GM21529 (cell line): ENCODE data around the gene FBXO4.
"Not testable (repeated sequence)": the region's sequence is repeated elsewhere in the genome, so short reads cannot be mapped to it uniquely, and the experiment has no call there.

Source experiments
- ATAC-seq: cut with Tn5 transposase; IDR thresholded peaks from one replicate; pipeline ENCODE4 v1.9.1; 2021; ENCODE audit not compliant: unreplicated experiment

Gene FBXO4

DNA sequence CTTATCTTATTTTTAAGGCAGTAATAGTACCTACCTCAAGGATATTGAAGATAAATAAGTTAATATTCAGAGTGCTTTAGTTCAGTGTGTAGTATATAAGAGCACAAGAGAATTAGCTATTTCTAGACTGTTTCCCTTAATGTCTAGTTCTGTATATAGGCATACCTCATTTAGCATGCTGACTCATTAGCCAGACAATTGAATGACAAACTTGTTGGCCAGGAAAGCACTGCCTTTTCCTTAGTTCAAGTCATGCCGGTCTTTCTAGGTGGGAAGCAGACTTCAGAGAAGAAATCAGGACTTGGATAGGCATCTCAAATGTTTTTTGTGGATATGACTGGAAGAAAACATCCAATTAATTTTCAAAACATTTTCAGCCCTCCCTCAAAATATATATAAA is 3.2 kb upstream of the FBXO4 start:
- no peak for ATAC-seq

DNA sequence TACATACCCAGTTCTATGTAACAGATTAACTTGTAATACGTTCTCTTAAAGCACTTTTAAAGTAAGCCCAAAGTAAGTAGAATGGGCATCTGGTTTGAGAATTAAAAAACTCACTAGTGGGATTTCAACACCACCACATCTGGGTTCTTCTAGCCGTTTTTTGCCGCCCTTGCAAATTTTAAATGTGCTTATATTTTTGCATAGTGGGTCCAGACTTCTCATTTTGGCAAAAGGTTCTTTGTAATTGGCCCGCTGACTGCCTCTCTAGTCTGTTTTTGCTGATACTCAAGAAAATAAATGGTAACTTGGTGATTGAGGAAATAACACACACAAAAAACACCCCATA is 582 bp upstream of the FBXO4 start:
- no peak for ATAC-seq

DNA sequence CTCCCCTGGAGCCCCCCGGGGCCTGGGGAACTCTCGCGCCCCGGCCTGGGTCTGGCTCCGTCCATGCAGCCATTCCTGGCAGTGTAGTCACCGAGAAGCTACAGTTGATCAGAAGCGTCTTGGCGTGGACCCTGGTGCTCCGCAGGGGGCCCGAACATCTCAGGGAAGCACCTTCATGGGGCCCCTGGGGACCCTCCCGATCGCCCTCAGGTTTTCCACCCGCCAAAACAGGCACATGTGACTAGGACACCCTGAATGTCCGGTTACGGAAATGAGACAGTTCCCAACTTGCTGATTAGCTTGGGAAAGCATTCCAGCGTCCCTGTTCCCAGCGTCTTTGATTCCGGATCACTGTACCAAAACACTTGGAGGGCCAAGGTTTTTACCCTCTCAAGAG is 472 bp downstream of the FBXO4 start:
- peak; percentile 34 for ATAC-seq

DNA sequence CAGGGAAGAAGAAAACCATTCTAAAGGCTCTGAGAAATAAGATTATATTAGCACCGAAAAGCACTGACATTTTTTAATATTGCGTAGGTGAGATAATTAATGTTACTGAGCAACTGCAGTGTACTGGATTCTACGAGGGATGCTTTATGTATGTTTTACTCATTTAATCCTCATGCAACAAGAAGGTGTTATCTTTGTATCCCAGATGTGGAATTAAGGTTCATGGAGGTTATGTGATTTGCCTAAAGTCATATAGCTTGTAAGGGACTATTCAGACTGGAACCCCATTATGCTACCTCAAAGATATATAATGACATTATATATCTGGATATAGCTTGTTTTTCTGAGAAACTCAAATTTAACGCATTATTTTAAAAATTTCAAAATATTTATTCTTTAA is 2.5 kb downstream of the FBXO4 start:
- no peak for ATAC-seq

DNA sequence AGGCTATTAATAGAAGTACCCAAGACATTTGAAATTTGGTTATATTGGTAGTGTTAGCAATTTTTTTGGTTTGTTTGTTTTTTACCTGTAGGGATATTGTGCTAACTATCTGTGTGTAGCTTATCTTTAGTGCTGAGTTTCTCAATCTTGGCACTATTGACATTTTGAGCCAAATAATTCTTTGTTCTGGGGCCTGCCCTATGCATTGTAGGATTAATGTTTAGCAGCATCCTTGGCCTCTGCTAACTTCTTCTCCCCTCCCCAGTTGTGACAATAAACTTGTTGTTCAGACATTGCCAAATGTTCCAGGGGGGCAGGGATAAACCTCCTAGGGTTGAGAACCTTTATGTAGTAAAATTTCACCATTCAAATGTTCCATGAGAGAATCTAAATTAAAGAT is 4.0 kb downstream of the FBXO4 start:
- no peak for ATAC-seq

DNA sequence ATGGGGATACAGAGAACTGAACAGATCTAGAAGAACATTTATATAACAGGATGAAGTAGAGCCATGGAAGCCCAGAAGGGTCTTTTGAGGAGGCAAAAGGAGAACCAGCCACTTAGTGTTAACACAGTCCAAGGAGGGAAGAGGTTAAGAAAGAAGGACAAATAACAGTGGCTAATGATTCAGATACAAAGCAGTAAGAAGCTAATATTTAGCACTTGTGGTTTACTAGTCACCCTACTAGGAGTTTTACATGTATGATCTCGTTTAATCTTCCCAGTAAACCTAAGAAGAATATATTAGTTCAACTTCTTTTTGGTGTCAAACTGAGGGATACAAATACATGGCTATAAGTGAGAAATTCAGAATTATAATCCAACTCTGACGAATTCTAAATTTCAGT is 7.7 kb downstream of the FBXO4 start:
- ATAC-seq = no peak

DNA sequence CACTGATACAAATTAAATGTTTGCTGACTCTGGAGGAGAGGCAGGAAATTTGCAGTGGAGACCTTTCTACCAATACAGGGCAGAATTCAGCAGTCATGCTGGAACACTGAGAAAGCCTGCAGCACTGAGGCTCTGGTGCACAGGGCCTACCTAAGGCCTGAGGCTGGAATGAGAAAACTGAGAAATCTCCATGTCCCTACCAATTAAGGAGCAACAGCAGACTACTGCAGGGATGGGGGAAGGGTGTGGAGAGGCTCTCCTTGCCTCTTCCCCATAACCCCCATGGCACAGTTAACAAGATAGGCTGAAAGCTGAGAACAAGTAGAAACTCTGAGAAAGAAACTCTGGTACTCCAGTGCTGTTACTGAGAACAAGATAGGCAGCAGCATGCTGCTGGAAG is 10.5 kb downstream of the FBXO4 start:
- no peak for ATAC-seq

DNA sequence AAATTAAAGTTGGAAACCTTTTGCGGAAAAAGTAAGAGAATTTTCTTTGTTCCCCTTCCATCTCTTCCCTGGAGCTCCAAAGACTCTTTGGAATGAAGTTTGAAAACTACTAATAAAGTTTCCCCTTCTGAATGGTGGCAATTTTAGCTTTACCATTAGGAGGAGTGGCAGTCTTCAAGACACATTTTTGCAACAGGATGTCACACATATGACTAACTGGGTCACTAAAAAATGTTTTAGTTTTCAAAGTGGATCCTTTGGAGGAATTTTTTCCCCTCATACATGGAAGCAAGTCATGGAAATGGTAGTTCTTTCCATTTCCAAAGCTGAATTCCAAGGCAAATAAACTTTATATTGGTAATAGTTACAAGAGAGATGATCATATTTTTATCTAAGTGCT is 15.6 kb downstream of the FBXO4 start:
- no peak for ATAC-seq

DNA sequence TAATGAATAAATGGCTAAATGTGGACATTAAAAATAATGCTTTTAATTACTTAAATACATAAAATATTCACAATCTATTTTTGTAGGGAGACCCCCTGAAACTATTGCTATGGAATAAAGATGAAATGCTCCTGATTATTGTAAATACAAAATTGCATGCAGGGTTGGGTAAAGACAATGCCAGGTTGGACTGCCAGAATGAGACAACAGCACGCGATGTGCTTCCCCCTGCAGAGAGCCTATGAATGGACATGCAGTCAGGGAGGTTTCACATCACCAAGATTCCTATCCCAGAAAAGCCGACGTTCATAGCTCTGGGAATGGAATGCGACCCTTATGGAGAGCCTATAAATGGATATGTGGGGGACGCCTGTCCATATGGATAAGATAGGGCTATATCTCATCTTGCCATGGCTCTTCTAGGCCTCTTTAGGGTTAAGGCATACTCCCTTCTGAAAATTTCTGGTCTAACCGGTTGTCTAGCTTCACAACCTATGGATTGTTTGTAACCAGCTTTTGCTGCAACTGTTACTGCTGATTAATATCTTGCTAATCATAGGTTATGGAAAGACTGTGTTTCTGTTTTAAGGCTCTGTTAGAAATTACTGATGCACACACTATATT is 20.4 kb downstream of the FBXO4 start:
- ATAC-seq = not testable (repeated sequence)

DNA sequence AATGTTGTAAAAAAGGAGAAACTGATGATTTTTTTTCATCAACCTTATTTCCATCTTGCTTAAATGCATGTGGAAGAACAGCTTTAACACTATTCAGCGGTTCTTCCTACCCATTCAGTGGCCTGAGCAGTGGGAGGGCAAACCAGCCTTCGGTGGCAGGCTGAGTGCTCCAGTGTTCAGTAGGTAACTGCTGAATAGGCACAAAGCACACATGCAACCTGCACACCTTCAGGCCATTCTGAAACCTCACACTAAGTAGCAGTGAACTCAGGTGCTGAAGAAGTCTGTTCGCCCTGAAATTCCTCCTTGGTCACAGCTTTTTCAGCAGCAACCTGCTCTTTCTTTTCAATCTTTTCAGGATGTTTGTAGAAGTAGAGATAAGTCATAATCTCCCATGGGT is 26.1 kb downstream of the FBXO4 start:
- no peak for ATAC-seq

DNA sequence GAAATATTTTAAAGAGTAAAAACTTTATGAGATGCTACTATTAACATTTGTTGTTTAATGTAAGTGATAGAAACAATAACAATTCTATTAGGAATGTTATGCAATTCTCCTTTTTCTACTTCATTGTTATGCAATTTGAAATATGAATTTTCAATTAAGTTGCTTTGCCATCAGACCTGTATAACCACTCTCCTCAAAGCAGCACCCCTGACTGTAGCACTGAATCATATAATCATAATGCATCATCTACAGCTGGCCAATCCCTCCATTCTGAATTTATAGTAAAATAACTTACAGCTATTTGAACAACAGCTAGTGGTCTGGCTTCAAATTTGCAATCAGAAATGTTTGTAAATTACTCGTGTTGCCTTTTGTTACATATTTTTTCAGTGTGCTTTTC is 29.2 kb downstream of the FBXO4 start:
- ATAC-seq = no peak

DNA sequence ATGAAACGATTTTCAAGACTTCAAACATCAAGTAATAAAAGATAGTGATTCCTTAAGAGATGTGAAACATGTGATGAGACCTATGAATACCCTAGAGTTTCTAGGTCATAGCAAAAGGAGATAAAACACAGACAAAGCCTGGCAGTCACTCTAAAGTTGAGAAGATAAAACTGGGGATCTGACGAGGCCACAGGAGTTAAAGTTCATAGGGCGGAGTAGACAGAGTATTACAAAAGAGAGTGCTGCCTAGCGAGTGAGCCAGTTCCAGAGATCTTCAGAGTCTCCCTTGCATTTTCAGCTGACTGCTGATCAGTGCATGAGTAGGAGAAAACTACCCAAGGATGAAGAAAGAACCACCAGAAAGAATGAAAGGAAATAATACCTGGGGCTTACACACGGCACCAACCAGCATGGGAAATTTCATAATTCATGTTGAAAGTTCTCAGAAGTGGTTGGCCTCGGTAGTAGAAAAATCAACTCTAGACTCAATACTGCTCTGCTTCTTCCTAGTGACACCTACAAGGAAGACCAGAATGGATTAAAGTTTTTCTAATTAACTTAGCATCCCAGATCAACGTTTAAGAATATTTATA is 30.4 kb downstream of the FBXO4 start:
- no peak for ATAC-seq

DNA sequence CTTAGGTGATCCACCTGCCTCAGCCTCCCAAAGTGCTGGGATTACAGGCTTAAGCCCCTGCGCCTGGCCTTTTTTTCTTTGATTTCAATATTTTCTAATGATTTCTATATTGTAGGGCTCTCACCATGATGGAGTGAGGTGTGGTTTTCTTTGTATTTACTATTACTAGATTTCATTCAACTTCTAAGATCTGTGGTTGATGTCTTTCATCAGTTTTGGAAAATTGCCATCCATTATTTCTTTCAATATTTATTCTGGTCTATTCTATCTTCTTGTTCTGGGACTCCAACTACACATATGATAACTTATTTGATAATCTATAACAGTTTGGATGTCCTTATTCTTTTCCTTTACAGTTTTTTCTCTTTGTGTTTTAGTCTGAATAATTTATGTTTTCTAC is 31.9 kb downstream of the FBXO4 start:
- no peak for ATAC-seq

DNA sequence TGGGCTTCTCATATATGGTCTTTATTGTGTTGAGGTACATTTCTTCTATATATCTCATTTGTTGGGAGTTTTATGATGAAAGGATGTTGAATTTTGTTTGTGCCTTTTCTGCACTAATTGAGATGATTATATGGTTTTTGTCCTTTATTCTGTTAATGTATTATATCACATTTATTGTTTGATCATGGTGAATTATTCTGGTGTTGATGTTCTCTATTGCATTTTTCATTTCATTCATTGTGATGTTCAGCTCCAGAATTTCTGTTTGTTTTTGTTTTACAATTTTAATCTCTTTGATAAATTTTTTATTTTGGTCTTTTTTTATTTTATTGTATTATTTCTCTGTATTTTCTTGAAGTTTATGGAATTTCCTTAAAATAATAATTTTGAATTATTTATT is 35.4 kb downstream of the FBXO4 start:
- ATAC-seq = no peak

DNA sequence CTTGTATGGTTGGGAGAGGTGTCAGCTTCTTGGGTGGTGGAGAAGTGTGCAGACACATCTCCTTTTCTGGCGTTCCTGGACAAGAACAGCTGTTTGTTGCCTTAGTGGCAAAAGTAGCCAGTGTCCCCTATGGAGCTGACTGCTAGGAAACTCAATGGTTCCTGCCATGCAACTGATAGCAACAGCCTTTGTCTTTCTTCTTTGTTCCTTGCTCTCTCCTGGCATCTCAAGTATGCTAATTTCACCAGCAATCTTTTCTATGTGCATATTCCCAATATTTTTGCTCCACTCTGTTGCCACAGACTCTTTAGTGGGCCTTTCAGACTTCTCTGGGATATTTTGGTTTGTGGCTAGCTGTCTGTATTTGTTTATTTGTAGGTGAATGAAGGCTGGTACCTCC is 36.7 kb downstream of the FBXO4 start:
- ATAC-seq = no peak

DNA sequence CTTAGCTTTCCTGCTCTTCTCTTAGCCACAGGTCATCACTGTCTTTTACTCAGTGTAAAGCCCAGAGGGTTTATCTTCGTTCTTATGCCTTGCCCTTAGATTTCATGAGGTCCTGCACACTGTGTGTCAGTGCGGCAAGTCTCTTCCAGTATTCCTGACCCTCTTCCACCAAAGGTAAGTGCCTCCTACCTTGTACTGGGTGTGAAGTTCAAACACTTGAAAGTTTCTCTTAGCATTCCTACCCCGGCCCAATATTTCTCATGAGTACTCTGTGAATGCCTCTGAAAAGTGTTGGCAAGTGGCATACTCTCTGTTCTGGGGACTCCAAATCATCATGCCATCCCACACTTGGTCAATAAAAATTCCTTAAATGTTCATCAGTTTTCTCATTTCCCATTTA is 37.4 kb downstream of the FBXO4 start:
- no peak for ATAC-seq

DNA sequence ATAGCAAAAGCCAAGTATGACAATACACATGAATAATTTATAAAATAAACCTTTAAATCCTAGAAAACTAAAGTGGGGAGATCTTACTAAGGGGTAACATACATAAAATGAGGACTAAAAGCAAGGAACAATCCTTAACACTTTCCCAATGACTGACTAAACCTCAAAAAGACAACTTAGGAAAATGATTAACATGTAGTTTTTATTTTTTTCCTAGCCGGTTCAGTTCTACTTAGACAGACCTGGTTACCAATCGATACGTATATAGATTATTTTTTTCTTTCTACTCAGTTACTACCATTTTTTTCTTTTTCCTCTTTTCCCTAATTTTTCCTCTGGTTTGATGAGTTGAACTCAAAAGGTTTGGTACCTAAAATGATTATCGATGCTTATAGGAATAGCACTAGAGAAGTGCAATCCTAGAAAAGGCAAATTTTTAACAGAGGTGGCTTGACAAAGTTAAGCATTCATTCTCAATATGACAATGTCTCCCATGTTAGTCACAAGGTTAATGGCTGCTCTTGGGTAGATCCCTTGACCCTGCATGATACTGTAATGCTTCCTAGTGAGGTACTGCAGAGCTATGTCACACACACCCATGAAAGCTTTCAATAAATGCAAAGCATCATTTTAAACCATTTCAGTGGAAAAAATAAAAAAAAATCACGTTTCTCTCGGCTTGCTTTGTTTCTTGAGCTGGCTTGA is 41.5 kb downstream of the FBXO4 start:
- ATAC-seq = no peak

DNA sequence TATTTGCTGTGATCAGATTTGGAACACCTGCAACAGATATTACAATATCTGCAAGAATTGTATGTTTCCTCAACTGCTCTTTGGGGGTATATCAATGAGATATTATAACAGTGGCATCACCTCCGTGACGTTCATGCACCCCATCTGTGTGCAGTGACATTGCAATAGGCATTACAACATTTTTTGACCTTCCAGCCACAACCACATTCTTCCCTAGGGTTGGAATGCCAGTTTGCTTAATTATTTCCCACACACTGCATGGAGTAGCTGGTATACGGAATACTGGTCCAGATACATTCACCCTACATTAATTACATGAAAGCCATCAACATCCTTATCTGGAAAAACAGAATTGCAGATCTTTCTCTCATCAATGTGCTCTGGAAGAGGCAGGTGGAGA is 42.3 kb downstream of the FBXO4 start:
- no peak for ATAC-seq

DNA sequence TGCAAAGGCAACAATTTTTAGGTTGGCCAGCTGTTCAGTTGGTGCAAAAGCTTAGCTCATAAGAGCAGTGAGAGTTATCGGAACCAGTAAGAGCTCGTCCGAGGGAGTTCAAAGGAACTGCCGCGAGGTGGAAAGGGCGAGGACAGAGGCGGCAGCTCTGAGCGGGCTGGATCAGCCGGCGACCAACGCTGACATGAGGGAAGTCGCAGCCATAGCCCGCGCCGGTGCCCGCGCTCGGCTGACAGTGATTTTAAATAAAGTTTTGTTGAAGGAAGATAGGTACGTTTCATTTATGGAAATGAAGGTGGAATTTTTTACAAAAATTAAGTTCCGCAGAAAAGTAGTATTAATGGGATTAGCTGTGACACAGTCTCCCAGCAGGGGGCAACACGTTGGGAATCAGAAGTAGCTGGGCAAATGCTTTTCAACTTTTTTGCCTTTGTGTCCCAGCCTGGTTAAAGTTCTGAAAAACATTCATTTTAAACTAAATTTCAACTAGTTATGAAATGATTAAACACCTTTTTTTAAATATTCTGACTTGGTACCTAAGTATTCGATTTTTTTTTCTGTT is 43.2 kb downstream of the FBXO4 start:
- no peak for ATAC-seq

DNA sequence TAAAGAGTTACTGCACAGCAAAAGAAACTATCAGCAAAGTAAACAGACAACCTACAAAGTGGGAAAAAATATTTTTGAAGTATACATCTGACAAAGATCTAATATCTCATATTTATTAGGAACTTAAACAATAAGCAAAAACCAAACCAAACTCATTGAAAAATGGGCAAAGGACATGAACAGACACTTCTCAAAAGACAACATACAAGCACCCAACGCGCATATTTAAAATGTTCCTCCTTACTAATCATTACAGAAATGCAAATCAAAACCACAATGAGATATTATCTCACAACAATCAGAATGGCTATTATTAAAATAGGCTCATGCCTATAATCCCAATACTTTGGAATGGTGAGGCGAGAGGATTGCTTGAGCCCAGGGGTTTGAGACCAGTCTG is 48.0 kb downstream of the FBXO4 start:
- no peak for ATAC-seq

DNA sequence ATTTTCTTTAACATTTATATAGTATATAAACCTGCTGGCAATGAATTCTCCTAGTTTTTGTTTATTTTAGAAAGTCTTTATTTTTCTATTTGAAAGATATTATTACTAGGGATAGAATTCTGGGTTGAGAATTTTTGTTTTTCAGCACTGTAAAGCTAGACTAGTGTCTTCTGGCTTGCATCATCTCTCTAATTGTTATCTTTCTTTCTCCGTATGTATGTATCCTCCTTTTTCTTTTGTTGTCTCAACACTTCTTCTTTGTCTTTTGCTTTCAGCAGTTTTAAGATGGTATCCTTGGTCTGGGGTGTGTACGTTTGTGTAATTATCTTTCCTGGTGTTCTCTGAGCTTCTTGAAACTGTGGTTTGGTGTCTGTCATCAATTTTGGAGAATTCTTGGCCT is 48.8 kb downstream of the FBXO4 start:
- ATAC-seq = no peak

DNA sequence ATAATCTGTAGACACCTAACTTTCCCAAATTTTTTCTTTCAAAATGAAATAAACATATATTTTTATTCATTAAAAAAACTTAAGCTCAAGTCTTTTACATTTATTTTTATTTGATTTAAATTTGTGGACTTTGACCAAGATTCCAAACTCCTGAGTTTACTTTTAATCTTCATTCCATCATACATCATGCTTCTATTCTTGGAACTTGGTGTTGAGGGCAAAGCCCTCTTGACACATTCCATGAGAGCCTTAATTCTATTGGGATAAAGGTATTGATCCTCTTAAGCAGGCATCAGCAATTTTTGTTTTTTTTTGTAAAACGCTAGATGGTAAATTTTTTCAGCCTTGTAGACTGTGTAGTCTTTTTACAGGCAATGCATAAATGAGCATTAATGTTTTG is 53.6 kb downstream of the FBXO4 start:
- no peak for ATAC-seq

DNA sequence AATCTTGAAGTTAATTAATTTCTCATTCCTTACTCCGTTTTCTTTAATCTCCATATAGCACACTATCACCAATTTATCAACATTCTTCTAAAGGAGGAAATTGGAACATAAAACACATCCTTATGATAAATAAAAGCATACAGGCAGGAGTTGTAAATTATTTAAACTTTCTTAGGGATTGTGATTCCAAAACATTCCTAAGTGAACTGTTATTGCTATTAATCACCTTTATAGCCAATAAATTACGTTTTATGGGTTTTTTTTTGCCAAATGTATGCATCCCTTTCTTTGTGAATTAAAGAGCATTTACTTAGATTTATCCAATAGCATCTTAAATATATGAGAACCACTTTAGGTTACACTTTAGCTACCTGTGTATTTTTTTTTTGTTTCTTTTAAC is 55.3 kb downstream of the FBXO4 start:
- ATAC-seq = no peak
